Stimulated activated CD4-positive, alpha-beta T cell treated with anti-CD3 and anti-CD28 coated beads, TNF-alpha, amount 100 ng/mL, for 48 hours (primary cell): ENCODE measurements around the gene PROK1.

Source experiments
- DNase-seq, 3 donors: peaks; one replicate each; pipeline ENCODE4 v3.0.0-alpha.2; 2020; ENCODE audit warnings: low read depth in 3 of 3

PROK1 gene

DNA sequence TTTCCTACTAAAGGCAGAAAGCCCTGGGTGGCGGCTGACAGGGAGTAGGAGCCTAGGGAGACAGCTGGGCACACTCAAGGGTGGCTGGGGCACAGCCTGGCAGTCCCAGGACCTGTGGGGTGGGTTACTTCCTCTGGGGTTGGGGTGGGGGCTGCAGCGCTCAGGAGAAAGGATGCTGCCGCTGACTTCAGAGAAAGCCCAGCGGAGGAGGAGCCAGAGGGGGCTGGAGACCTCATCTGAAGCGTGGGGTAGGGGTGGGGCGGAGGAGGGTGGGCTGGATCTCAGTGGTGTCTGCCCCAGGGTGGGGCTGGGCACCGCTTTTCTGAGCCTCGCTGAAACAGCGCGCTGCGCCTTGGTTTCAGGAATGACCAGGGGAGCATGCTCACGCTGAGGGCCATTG lies 37.2 kb downstream of the PROK1 start:
- no peak for DNase-seq

DNA sequence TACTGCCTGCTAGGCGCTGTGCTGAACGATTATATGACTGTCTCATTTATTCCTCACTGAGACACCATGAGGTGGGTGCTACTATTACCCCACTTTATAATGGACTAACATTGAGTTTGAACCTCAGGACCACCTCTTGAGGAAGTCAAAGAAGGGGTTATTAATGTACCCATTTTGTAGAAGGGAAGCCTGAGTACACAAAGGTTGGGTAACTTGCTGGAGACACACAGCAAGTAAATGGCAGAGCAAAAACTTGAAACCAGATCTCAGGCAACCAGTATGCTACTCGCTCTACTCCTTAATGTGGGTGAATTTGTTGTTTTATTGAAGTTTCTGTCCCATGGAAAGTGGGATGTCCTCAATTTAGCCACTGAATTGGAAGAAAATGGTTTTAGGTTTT lies 37.9 kb downstream of the PROK1 start:
- no peak for DNase-seq

DNA sequence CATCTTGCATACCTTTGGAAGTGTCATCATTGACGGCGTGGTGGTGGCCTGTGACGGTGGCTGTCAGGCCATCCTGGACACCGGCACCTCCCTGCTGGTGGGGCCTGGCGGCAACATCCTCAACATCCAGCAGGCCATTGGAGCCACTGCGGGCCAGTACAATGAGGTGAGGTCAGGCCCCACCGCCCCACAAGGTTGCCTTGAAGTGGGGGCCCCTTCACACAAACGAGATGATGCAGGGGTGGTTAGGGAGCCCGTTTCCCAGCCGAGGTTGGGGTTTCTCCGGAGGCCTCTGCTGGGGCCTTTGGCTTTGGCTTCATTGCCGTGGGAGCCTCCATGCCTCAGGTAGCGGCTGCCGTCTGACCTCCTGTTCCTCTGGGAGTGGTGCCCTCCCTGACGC lies 38.5 kb downstream of the PROK1 start:
- DNase-seq, result no peak

DNA sequence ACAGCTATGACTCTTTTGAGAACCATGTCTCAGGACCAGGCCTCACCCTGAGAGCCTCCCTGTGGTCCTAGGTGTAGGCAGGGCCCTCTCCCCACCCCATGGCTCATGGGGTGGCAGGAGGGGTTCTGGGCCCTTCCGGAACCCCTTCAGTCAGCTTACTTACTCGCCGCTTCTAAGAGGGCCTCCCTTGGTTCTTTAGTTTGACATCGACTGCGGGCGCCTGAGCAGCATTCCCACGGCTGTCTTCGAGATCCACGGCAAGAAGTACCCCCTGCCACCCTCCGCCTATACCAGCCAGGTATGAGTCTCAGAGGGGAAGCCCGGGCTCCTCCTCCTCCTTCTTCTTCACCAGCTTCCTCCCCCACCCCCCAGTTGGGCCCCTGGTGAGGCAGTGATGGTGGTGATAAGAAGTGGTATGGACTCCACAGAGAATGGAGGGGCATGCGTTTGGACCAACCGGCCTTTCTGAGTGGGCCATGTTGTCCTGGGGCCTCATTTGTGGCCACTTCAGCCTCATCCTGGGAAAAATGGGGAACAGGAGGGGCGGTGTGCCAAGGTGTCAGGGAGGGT lies 39.1 kb downstream of the PROK1 start:
- no peak for DNase-seq

DNA sequence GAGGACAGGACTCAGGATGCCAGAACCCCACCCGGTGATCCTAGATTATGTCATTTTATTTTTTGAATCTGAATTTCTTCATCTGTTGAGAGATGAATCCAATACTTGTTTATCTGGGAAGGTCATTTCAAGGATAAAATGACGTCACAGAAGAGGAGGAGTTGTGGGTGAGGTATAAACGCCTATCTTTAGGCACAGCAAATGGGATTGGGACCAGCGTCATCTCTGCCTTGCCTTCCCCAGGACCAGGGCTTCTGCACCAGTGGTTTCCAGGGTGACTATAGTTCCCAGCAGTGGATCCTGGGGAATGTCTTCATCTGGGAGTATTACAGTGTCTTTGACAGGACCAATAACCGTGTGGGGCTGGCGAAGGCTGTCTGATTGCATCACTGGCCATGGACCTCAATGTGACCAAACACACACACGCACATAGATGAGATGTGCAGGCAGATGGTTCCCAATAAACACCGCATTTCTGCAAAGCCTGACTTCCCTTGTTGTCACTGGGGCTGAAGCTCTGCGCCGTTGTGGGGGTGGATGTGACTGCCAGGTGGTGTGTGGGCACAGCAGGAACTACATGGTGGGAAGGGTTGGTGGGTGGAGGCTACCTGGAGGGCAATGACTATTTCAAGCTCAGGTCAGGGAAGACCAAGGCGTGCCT lies 40.0 kb downstream of the PROK1 start:
- DNase-seq, result no peak

DNA sequence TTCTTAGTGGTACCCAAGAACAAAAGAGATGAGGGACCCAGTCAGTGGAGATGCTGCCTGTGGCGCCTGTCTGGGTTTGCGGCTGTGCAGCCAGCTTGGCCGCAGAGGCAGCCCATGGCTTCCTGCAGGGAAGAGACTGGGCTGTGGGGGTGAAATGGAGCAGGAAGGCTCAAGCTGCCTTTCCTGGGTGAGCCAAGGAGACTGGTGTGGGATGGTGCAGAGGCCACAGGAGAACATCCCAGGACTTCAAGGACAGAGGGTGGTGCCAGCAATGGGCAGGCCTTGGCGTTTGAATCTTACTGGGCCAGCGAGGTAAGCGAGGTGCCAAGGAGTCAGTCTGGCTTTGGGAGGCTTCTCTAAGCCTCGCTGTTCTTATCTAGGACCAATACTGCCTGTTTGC lies 41.6 kb downstream of the PROK1 start:
- no peak for DNase-seq

DNA sequence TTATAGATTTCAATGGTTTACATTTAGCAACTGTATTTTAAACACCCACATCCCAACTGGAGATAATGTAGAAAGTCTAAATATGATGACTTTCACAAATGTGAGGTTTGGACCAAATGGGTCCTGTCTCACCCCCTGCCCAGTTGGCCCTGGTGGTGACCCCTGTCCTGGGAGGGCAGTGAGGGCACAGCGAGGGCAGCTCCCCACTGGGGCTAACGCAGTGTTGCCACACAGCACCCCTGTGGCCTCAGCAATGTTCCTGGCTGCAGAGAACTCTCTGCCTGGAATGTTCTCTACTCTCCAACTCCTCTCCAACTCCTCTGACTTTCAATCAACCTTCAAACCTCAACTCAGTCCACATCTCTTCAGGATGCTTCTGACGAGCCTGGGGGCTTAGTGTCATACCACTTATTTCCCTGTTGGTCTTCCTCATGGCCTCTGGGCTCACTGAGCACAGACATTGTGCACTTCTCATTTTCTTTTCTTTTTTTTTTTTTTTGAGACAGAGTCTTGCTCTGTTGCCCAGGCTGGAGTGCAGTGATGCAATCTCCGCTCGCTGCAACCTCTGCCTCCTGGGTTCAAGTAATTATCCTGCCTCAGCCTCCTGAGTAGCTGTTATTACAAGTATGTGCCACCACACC lies 42.2 kb downstream of the PROK1 start:
- no peak for DNase-seq

DNA sequence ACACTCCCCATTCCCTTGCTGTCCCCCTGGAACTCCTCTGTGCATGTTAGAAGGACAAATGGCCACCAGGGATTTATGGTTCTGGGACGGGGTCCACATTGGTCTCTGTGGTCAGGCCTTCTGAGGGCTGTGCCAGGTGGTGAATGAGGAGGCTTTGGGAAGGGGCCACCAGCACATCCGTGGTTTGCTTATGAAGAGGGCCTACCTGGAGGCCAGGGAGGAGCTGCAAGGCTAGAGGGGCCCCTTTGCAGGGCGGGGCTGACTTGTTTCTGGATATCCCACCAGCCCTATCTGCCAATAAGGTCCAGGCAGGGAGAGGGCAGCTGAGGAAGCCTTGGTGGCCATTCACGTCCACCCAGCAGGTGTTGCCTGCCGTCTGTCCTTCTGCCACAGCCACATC lies 43.1 kb downstream of the PROK1 start:
- DNase-seq, result no peak

DNA sequence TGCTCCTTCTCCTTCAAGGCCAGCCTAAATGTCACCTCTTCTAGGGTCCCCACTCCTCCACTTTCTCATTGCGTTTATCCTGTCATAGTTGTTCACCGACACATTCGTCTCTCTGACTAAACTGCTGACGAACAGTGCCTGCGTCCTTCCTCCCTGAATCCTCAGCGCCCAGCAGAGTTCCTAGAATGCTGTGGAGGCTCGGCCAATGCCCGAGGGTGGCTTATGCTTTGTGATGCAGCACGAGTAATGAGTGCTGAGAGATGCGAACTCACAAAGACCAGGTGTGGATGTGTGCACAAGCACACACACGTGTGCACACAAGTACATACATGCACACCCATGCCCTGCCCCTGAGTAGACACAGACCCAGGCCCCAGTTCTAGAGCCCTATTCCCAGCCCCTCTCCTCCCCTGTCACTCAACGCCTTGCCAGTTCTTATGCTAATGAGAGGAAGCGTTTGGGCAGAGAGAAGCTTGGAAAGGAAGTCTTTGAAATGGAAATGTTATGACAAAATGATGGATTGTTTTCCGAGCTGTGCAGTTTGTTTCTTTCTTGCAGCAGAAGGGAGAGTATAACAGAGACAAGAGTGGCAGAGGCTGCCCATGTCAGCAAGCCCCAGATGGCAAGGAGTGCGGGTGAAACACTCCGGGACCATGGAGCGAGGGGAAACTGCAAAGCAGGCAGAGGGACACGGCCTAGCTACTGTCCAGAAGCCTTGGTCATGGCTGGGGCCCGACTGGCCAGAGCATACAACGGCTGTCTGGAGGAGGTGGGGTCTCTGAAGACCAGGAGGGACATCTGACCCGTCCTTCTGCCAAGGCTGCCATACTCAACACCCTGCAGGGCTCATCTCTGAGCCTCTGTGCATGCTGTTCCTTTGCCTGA lies 43.8 kb downstream of the PROK1 start:
- no peak for DNase-seq

DNA sequence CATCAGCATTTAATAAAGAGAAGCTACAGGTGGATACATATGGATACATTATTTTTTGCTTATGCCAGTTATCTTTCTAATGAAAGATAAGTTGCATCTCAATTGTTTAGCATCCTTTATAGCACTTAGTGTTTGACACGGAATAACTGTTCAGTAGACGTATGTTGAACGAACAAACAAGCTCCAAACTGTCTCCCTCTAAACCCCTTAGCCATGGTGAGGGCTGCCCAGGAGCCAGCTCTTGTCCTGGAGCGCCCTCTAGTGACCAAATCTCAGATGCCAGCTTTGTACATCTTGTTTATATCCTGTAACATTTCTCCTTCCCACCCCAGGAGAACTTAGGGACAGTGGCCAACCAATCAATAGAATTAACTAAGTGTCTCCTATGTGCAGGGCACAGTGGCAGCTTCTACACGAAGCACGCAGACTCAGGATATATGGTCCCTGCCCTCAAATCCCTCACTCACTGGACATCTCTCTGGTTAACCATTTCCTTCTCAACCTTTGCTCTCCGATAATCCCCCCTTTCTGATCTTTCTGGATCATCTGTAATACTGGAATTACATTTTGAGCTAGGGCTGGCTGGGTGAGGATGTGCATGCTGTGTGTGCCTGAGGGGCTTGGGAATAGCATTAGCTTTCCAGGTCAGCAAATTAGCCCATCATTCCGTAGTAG lies 45.1 kb downstream of the PROK1 start:
- peak; percentile 57 to 75 (median 74) for DNase-seq

DNA sequence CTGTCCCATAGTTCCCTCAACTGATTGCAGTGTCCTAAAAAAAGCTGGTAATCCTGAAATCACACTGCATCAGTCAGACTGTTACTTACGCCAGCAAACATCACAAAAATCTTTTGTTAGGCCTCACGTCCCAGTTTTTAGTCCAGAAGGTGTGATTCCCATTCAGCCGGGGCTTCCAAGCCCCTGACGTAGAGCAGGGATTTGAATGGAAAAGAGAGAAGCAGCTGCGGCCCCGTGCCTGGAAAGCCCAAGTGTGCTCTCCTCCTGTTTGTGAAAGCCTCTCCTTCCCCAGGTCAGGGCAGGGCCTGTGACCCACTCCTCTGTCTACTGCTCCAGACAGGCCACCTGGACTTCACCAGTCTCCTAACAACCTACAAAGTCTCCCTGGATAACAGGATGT lies 47.3 kb downstream of the PROK1 start:
- DNase-seq, result no peak

DNA sequence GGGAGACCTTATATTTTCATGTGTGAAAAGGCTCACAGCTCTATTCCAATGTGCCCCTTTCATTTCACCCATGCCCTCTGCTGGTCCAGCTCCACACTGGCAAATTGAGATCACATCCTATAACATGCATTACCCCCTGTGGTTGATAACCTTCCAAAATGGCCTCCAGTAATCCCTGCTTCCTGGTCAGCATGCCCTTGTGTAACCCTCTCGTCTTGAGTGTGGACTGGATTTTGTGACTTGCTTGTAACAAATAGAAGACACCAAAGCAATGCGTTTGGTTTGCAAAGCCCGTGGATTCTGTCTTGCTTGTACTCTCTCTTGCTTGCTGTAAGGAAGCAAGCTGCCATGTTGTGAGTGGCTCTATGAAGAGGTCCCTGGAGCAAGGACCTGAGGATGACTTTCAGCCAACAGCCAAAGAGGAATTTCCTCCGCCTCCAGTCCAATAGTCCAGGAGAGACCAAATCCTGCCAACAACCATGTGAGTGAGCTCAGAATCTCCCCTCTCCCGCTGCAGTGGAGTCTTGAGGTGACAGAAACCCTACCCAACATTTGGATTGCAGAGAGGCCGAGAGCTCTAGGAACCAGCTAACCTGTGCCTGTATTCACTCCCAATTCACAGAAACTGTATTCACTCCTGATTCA lies 50.7 kb downstream of the PROK1 start:
- DNase-seq, result no peak

DNA sequence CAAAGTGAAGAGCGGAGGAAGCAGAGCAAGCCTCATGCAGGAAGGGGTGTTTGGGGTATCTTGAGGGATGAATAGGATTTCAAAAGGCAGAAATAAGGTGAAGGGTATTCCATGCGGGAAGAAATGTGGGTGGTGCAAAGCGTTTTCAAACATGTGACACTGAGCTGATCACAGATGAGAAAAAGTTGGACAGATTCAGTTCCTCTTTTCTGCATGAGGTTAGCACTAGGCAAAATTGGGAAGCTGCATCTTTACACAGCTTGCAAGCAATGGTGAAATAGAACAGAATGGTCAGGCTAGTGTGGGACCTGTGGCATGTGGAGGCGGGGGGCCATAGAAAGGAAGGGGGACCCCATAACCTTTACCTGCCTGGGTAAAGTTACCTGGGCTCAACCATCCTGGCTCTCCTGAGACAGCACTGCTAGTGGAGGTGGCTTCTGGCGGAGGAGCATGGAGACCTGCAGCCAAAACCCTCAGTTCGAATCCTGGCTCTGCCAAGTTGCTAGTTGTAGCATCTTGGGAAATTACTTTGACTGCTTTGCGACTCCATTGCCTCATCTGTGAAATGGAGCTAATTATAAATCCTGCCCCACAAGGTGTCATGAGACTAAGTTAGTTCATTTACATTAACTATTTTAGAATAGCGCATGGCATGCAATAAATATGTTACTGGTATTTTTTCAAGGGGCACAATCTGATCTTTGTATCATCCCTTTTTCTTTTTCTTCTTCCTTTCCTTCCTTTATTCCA lies 51.6 kb downstream of the PROK1 start:
- DNase-seq, result no peak

DNA sequence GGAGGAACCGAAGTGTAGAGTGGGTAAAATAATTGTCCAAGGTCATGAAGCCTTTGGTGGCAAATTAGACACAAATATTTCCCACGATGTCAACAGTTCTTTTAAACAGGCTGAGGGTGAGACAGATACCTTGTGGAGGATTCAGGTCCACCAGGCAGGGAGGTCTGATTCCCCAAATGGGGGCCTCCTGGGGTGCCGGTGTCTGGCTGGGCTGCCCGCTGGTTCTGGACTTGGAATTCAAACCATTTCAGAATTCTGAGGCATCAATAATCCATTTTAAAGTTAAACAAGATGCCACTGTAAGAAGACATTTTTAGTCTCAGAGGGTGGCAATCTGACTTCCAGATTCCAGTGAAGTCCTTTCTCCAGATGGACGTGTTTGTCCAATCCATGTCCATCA lies 52.5 kb downstream of the PROK1 start:
- no peak for DNase-seq

DNA sequence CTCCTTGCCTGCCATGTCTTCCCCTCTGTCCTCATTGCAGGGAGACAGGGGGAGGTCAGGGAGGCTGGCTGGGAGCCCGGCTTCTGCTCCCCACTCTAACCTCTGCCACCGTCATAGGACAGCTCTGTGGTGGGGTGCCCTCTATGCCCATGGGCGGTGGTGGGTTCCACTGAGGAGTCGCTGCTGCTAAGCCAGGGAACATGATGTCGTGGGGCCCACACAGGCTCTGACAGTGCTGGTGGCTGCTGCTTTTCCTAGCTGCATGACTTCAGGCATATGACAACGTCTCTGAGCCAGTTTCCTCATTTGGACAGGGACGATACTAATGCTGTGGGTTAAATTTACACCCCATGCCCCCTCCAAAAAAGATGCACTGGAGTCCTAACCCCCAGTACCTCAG lies 53.3 kb downstream of the PROK1 start:
- no peak for DNase-seq

DNA sequence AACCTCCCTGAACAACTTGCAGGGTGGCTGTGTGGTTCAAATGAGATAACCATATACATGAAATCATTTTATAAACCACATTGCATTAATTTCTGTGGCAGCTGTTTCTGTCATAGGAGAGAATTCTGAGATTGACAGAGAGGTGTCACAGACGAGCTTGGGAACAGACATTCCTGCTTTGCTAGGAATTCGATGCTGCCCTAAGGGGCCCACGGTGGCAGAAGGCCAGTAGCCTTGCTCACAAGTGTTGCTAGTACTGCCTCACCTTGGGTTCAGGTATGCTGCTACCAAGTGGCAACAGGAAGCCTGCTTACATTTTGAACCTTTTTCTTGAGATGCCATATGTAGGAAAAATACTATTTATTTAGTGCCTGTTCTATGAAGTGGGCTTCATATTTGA lies 54.6 kb downstream of the PROK1 start:
- no peak for DNase-seq

DNA sequence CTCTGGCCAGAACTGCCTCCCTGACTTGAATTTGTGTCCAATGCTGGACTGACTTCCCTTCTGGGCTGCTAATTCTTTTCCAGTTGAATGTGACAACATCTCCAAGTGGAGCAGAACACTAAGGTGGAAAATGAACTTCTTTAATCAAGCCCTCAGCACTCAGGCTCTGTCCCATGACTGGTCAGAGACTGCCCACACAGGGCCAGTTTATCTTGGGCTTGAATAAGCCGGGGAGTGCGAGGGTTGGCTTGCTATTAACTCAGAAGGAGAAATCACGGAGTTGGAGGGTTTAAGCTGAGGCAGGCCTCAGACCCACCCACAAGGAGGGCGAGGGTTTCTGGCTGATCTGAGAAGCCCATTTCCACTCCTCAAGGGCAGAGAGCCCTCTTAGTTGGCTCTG lies 55.6 kb downstream of the PROK1 start:
- no peak for DNase-seq
